Measurements from ENCODE around the gene EIF4E3.

DNA sequence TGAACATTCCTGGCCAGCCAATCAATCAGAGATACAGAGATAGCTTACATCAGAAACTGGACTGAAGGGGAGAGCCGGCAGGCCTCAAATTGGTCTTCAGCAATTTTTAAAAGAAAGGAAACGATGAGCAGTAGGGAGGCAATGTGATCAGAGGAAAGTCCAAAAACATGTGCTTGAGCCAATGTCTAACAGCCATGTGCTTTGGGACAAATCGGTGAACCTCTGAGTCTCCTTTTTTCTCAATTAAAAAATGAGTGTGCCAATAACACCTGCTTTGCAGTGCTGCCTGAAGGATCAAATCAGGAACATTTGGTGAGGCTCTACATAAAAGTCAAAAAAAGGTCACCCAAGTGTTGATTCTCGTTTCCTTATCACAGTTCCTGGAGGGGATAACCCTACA is 7.4 kb upstream of the EIF4E3 start:
- no peak for TF ChIP-seq EZH2 (IDR thresholded peaks at IDR 0.05)
- TF ChIP-seq, protein P1, sequence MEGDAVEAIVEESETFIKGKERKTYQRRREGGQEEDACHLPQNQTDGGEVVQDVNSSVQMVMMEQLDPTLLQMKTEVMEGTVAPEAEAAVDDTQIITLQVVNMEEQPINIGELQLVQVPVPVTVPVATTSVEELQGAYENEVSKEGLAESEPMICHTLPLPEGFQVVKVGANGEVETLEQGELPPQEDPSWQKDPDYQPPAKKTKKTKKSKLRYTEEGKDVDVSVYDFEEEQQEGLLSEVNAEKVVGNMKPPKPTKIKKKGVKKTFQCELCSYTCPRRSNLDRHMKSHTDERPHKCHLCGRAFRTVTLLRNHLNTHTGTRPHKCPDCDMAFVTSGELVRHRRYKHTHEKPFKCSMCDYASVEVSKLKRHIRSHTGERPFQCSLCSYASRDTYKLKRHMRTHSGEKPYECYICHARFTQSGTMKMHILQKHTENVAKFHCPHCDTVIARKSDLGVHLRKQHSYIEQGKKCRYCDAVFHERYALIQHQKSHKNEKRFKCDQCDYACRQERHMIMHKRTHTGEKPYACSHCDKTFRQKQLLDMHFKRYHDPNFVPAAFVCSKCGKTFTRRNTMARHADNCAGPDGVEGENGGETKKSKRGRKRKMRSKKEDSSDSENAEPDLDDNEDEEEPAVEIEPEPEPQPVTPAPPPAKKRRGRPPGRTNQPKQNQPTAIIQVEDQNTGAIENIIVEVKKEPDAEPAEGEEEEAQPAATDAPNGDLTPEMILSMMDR (IDR thresholded peaks at IDR 0.05) = no peak
